HL-60 (cell line): ENCODE data around the gene APAF1.

Experiments
- DNase-seq, 2 experiments: peaks; one replicate each; pipeline ENCODE4 v3.0.0-alpha.2; 2010 to 2020; ENCODE audit warnings: low read depth in 1 of 2, low spot score in 1 of 2
- H3K27ac ChIP-seq: fragments of 250-450 bp; sonication (Bioruptor Pico); replicated peaks from 2 replicates; pipeline ENCODE4 v1.5.1; 2020; ENCODE audit warnings: mild to moderate bottlenecking, moderate library complexity
- H3K27me3 ChIP-seq: fragments of 250-450 bp; sonication (Bioruptor Pico); 2 replicates; pipeline ENCODE4 v1.5.1; 2021; ENCODE audit warnings: mild to moderate bottlenecking, moderate library complexity; ENCODE audit not compliant: insufficient read depth, poor library complexity, severe bottlenecking
- H3K4me3 ChIP-seq: replicated peaks from 2 replicates; pipeline ENCODE4 v1.5.1; 2011; ENCODE audit warnings: mild to moderate bottlenecking, control low read depth, low read length; ENCODE audit not compliant: insufficient read depth
- GABPA ChIP-seq: IDR thresholded peaks from 2 replicates; pipeline ENCODE4 v1.6.1; 2012; ENCODE audit warnings: low read depth
- POLR2AphosphoS5 ChIP-seq: IDR thresholded peaks from 2 replicates; pipeline ENCODE4 v1.6.1; 2012; ENCODE audit warnings: low read depth
- REST ChIP-seq: IDR thresholded peaks from 2 replicates; pipeline ENCODE4 v1.6.1; 2012; ENCODE audit warnings: low read depth; ENCODE audit not compliant: insufficient replicate concordance
- SPI1 ChIP-seq: IDR thresholded peaks from 2 replicates; pipeline ENCODE4 v1.6.1; 2012; ENCODE audit warnings: low read depth, mild to moderate bottlenecking, borderline replicate concordance
- TF ChIP-seq, protein P1 (sequence below): IDR thresholded peaks from one replicate; pipeline ENCODE4 v1.5.1; 2011; ENCODE audit warnings: low read length, control low read depth, inconsistent platforms; ENCODE audit not compliant: insufficient read depth

The APAF1 gene

DNA sequence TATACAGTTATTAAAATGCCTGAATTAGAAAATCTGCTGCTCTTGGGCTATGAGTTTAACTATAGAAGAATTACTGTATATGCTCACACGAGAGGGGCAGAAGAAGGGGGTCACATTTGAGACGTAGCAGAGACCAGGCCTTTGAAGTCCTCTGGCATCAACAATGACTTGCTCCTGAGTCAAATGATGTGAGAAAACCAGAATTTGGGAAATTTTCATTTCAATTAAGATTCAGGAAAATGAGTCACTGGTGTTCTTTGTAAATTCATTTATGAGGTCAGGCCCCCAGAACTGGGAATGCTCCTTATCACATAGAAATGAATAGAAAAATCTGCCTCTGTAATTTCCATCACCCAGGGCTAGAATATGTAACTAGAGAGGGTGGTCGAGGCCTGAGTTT is 92.9 kb downstream of the APAF1 start:
- no peak overlapping the region for H3K27ac ChIP-seq
- TF ChIP-seq GABPA (no peak), REST (no peak), POLR2AphosphoS5 (no peak), SPI1 (no peak)
- TF ChIP-seq, protein P1, sequence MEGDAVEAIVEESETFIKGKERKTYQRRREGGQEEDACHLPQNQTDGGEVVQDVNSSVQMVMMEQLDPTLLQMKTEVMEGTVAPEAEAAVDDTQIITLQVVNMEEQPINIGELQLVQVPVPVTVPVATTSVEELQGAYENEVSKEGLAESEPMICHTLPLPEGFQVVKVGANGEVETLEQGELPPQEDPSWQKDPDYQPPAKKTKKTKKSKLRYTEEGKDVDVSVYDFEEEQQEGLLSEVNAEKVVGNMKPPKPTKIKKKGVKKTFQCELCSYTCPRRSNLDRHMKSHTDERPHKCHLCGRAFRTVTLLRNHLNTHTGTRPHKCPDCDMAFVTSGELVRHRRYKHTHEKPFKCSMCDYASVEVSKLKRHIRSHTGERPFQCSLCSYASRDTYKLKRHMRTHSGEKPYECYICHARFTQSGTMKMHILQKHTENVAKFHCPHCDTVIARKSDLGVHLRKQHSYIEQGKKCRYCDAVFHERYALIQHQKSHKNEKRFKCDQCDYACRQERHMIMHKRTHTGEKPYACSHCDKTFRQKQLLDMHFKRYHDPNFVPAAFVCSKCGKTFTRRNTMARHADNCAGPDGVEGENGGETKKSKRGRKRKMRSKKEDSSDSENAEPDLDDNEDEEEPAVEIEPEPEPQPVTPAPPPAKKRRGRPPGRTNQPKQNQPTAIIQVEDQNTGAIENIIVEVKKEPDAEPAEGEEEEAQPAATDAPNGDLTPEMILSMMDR = no peak
- no peak overlapping the region for H3K4me3 ChIP-seq
- DNase-seq = no peak
- peaks cover 2% of the 10 kb centered on the region for H3K27me3 ChIP-seq

DNA sequence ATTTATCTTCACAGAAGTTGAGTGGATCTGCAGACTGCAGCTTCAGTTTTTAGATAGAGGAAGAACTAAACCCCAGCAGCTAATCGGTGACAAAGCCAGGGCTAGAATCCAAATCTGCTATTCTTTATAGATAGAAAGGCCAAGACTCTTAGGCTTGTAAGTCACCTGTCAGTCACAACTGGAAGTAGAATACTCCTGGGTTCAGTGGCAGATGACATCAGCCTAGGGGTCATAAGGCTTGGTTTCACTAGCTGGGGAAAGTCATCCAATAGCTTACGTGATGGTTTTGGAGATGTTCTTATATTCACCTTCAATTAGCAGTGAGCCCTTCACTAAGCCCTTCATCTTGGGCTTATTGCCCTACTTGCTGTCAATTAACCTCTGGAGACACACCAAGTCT is 93.4 kb downstream of the APAF1 start:
- DNase-seq = no peak
- H3K4me3 ChIP-seq = no peak overlapping the region
- TF ChIP-seq GABPA = no peak
- TF ChIP-seq POLR2AphosphoS5 = no peak
- H3K27ac ChIP-seq = no peak overlapping the region
- H3K27me3 ChIP-seq = peaks cover 3% of the 10 kb centered on the region

DNA sequence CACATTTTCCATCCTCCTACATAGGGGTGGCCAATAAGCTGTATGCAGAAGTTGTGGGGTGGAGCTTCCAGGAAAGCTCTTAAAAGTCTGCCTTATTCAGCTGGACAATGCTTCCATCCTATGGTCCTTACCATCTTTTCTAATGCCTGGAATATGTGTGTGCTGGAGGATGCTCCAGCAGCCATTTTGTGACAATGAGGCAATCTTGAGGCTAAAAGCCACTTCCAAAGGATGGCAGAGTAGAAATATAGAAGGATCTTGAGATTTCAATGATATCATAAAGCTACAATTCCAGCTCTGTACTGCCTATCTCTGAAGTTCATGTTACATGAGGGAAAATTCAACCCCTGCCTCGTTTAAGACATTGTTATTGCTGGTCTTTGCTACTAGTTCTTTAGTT is 95.7 kb downstream of the APAF1 start:
- H3K4me3 ChIP-seq = no peak overlapping the region
- H3K27ac ChIP-seq = no peak overlapping the region
- no peak for DNase-seq
- H3K27me3 ChIP-seq = peaks cover 7% of the 10 kb centered on the region
- no peak for TF ChIP-seq GABPA
- no peak for TF ChIP-seq POLR2AphosphoS5
- no peak for TF ChIP-seq REST
- TF ChIP-seq SPI1 = no peak
- TF ChIP-seq, protein P1 = no peak

DNA sequence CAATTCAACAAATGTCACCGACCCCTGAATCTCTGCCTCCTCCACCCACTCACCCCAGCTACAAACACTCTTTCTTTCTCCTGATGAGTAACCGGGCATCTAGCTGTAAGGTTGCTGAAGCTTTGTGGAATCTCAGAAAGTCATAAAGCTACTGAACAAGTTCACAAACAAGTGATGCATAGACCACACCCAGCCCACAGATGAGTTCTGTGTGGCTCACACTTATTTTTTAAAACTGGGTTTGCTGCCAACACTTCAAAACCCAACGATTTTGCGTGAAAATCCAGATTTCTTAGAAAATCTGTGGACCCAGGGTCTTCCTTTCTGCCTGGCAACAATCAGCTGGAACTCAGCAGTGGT is 96.1 kb downstream of the APAF1 start:
- TF ChIP-seq, protein P1 = no peak
- TF ChIP-seq GABPA (no peak), REST (no peak)
- Histone ChIP-seq H3K4me3 (no peak overlapping the region), H3K27ac (no peak overlapping the region), H3K27me3 (peaks cover 7% of the 10 kb centered on the region)
- no peak for DNase-seq
